ENCODE results near the gene MACROD2. TPM values are rescaled to one million over a fixed set of nuclear protein-coding genes. Genes with fewer than 3 reads are reported as not detected.

Gene MACROD2
- total and polyA plus RNA-seq, 2 experiments from 2014 or later: 2.8 to 4.3 TPM

DNA sequence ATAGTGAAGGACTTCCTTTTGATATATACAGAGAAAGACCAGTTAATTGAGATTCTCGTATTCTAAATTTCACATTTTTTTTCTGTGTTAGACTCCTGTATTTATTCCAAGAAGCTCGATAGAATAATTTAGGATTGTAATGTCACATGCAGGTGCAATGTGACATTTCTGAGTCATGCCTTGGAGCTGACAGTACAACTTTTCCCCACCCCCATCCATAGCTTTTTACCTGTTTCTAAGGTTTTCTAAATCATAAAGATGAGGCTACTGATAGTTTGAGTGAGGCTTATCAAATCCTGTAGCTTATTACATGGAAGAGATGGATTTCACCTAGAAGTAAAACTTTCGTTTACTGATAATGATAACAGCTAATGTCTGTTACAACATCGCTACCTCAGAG, 304.5 kb downstream of the MACROD2 start:
- TF ChIP-seq, protein P1, sequence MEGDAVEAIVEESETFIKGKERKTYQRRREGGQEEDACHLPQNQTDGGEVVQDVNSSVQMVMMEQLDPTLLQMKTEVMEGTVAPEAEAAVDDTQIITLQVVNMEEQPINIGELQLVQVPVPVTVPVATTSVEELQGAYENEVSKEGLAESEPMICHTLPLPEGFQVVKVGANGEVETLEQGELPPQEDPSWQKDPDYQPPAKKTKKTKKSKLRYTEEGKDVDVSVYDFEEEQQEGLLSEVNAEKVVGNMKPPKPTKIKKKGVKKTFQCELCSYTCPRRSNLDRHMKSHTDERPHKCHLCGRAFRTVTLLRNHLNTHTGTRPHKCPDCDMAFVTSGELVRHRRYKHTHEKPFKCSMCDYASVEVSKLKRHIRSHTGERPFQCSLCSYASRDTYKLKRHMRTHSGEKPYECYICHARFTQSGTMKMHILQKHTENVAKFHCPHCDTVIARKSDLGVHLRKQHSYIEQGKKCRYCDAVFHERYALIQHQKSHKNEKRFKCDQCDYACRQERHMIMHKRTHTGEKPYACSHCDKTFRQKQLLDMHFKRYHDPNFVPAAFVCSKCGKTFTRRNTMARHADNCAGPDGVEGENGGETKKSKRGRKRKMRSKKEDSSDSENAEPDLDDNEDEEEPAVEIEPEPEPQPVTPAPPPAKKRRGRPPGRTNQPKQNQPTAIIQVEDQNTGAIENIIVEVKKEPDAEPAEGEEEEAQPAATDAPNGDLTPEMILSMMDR (conservative IDR thresholded peaks at IDR 0.05; ENCODE audit: low read depth in 2 of 2): no peak
- TF ChIP-seq, protein P2, sequence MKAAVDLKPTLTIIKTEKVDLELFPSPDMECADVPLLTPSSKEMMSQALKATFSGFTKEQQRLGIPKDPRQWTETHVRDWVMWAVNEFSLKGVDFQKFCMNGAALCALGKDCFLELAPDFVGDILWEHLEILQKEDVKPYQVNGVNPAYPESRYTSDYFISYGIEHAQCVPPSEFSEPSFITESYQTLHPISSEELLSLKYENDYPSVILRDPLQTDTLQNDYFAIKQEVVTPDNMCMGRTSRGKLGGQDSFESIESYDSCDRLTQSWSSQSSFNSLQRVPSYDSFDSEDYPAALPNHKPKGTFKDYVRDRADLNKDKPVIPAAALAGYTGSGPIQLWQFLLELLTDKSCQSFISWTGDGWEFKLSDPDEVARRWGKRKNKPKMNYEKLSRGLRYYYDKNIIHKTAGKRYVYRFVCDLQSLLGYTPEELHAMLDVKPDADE (IDR thresholded peaks at IDR 0.05): no peak
- no peak for TF ChIP-seq EZH2phosphoT487 (IDR thresholded peaks at IDR 0.05; ENCODE audit: unreplicated experiment)
- TF ChIP-seq CREB1 (CRISPR knock-in tag; IDR thresholded peaks at IDR 0.05; ENCODE audit: low read depth): no peak
- TF ChIP-seq STAT1 (IDR thresholded peaks at IDR 0.05; ENCODE audit: unreplicated experiment): no peak
- TF ChIP-seq POLR2AphosphoS5 (IDR thresholded peaks at IDR 0.05; ENCODE audit: low read depth): no peak
- TF ChIP-seq, protein P3, sequence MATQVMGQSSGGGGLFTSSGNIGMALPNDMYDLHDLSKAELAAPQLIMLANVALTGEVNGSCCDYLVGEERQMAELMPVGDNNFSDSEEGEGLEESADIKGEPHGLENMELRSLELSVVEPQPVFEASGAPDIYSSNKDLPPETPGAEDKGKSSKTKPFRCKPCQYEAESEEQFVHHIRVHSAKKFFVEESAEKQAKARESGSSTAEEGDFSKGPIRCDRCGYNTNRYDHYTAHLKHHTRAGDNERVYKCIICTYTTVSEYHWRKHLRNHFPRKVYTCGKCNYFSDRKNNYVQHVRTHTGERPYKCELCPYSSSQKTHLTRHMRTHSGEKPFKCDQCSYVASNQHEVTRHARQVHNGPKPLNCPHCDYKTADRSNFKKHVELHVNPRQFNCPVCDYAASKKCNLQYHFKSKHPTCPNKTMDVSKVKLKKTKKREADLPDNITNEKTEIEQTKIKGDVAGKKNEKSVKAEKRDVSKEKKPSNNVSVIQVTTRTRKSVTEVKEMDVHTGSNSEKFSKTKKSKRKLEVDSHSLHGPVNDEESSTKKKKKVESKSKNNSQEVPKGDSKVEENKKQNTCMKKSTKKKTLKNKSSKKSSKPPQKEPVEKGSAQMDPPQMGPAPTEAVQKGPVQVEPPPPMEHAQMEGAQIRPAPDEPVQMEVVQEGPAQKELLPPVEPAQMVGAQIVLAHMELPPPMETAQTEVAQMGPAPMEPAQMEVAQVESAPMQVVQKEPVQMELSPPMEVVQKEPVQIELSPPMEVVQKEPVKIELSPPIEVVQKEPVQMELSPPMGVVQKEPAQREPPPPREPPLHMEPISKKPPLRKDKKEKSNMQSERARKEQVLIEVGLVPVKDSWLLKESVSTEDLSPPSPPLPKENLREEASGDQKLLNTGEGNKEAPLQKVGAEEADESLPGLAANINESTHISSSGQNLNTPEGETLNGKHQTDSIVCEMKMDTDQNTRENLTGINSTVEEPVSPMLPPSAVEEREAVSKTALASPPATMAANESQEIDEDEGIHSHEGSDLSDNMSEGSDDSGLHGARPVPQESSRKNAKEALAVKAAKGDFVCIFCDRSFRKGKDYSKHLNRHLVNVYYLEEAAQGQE (IDR thresholded peaks at IDR 0.05; ENCODE audit: unreplicated experiment): no peak
- no peak for TF ChIP-seq EZH2 (IDR thresholded peaks at IDR 0.05; ENCODE audit: low read depth, unreplicated experiment)
- TF ChIP-seq, protein P4, sequence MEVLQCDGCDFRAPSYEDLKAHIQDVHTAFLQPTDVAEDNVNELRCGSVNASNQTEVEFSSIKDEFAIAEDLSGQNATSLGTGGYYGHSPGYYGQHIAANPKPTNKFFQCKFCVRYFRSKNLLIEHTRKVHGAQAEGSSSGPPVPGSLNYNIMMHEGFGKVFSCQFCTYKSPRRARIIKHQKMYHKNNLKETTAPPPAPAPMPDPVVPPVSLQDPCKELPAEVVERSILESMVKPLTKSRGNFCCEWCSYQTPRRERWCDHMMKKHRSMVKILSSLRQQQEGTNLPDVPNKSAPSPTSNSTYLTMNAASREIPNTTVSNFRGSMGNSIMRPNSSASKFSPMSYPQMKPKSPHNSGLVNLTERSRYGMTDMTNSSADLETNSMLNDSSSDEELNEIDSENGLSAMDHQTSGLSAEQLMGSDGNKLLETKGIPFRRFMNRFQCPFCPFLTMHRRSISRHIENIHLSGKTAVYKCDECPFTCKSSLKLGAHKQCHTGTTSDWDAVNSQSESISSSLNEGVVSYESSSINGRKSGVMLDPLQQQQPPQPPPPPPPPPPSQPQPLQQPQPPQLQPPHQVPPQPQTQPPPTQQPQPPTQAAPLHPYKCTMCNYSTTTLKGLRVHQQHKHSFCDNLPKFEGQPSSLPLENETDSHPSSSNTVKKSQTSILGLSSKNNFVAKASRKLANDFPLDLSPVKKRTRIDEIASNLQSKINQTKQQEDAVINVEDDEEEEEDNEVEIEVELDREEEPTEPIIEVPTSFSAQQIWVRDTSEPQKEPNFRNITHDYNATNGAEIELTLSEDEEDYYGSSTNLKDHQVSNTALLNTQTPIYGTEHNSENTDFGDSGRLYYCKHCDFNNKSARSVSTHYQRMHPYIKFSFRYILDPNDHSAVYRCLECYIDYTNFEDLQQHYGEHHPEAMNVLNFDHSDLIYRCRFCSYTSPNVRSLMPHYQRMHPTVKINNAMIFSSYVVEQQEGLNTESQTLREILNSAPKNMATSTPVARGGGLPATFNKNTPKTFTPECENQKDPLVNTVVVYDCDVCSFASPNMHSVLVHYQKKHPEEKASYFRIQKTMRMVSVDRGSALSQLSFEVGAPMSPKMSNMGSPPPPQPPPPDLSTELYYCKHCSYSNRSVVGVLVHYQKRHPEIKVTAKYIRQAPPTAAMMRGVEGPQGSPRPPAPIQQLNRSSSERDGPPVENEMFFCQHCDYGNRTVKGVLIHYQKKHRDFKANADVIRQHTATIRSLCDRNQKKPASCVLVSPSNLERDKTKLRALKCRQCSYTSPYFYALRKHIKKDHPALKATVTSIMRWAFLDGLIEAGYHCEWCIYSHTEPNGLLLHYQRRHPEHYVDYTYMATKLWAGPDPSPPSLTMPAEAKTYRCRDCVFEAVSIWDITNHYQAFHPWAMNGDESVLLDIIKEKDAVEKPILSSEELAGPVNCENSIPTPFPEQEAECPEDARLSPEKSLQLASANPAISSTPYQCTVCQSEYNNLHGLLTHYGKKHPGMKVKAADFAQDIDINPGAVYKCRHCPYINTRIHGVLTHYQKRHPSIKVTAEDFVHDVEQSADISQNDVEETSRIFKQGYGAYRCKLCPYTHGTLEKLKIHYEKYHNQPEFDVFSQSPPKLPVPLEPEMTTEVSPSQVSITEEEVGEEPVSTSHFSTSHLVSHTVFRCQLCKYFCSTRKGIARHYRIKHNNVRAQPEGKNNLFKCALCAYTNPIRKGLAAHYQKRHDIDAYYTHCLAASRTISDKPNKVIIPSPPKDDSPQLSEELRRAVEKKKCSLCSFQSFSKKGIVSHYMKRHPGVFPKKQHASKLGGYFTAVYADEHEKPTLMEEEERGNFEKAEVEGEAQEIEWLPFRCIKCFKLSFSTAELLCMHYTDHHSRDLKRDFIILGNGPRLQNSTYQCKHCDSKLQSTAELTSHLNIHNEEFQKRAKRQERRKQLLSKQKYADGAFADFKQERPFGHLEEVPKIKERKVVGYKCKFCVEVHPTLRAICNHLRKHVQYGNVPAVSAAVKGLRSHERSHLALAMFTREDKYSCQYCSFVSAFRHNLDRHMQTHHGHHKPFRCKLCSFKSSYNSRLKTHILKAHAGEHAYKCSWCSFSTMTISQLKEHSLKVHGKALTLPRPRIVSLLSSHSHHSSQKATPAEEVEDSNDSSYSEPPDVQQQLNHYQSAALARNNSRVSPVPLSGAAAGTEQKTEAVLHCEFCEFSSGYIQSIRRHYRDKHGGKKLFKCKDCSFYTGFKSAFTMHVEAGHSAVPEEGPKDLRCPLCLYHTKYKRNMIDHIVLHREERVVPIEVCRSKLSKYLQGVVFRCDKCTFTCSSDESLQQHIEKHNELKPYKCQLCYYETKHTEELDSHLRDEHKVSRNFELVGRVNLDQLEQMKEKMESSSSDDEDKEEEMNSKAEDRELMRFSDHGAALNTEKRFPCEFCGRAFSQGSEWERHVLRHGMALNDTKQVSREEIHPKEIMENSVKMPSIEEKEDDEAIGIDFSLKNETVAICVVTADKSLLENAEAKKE (CRISPR knock-in tag; IDR thresholded peaks at IDR 0.05): no peak
- TF ChIP-seq ZNF114 (CRISPR knock-in tag; IDR thresholded peaks at IDR 0.05): no peak
- TF ChIP-seq NANOG (IDR thresholded peaks at IDR 0.05; ENCODE audit: borderline replicate concordance): no peak
- TF ChIP-seq JUNB (IDR thresholded peaks at IDR 0.05; ENCODE audit: unreplicated experiment): no peak
- Mint-ChIP-seq H3K4me3 (no peak overlapping the region), H3K36me3 (ENCODE audit: low read depth) (no peaks in the 10 kb centered on the region), H3K27ac (no peak overlapping the region), H3K27me3 (ENCODE audit: insufficient read depth, low read depth, poor library complexity) (peaks cover 3% of the 10 kb centered on the region), H3K4me1 (peaks cover 5% of the 10 kb centered on the region; the same call in 2 of the 3 replicates), H3K9me3 (no peaks in the 10 kb centered on the region)
- Histone ChIP-seq H3K4me2 (no peak overlapping the region), H3K27ac (ENCODE audit: low read depth) (no peak overlapping the region), H2AFZ (no peak overlapping the region), H4K20me1 (replicated peaks; ENCODE audit: insufficient read depth) (no peaks in the 10 kb centered on the region; the same call in 1 of the 2 replicates), H3K9me2 (ENCODE audit: insufficient read depth) (peaks cover 7% of the 10 kb centered on the region; the same call in 1 of the 2 replicates), H3K79me2 (replicated peaks; ENCODE audit: insufficient read depth) (no peaks in the 10 kb centered on the region), H3K27me3 (ENCODE audit: insufficient read depth) (no peaks in the 10 kb centered on the region), H3K4me3 (no peak overlapping the region), H3F3A (replicated peaks; ENCODE audit: low read depth) (no peaks in the 10 kb centered on the region), H3K4me1 (ENCODE audit: insufficient read depth) (no peaks in the 10 kb centered on the region), H3K36me3 (ENCODE audit: insufficient read depth) (no peaks in the 10 kb centered on the region)
- ATAC-seq (no peak), DNase-seq (ENCODE audit: low spot score) (no peak)

Data from GM23338 (cell line).